ENCODE measurements around the gene MDM2. TPM values are rescaled to one million over a fixed set of nuclear protein-coding genes. Genes with fewer than 3 reads are reported as not detected.

The MDM2 gene
- total RNA-seq, 1 experiment from 2014 or later: 207 TPM

DNA sequence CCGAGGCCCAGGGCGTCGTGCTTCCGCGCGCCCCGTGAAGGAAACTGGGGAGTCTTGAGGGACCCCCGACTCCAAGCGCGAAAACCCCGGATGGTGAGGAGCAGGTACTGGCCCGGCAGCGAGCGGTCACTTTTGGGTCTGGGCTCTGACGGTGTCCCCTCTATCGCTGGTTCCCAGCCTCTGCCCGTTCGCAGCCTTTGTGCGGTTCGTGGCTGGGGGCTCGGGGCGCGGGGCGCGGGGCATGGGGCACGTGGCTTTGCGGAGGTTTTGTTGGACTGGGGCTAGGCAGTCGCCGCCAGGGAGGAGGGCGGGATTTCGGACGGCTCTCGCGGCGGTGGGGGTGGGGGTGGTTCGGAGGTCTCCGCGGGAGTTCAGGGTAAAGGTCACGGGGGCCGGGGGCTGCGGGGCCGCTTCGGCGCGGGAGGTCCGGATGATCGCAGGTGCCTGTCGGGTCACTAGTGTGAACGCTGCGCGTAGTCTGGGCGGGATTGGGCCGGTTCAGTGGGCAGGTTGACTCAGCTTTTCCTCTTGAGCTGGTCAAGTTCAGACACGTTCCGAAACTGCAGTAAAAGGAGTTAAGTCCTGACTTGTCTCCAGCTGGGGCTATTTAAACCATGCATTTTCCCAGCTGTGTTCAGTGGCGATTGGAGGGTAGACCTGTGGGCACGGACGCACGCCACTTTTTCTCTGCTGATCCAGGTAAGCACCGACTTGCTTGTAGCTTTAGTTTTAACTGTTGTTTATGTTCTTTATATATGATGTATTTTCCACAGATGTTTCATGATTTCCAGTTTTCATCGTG, 612 bp downstream of the MDM2 start (continued):
- TF ChIP-seq, protein P1, sequence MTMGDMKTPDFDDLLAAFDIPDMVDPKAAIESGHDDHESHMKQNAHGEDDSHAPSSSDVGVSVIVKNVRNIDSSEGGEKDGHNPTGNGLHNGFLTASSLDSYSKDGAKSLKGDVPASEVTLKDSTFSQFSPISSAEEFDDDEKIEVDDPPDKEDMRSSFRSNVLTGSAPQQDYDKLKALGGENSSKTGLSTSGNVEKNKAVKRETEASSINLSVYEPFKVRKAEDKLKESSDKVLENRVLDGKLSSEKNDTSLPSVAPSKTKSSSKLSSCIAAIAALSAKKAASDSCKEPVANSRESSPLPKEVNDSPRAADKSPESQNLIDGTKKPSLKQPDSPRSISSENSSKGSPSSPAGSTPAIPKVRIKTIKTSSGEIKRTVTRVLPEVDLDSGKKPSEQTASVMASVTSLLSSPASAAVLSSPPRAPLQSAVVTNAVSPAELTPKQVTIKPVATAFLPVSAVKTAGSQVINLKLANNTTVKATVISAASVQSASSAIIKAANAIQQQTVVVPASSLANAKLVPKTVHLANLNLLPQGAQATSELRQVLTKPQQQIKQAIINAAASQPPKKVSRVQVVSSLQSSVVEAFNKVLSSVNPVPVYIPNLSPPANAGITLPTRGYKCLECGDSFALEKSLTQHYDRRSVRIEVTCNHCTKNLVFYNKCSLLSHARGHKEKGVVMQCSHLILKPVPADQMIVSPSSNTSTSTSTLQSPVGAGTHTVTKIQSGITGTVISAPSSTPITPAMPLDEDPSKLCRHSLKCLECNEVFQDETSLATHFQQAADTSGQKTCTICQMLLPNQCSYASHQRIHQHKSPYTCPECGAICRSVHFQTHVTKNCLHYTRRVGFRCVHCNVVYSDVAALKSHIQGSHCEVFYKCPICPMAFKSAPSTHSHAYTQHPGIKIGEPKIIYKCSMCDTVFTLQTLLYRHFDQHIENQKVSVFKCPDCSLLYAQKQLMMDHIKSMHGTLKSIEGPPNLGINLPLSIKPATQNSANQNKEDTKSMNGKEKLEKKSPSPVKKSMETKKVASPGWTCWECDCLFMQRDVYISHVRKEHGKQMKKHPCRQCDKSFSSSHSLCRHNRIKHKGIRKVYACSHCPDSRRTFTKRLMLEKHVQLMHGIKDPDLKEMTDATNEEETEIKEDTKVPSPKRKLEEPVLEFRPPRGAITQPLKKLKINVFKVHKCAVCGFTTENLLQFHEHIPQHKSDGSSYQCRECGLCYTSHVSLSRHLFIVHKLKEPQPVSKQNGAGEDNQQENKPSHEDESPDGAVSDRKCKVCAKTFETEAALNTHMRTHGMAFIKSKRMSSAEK (CRISPR knock-in tag; IDR thresholded peaks at IDR 0.05; ENCODE audit: borderline replicate concordance): no peak
- TF ChIP-seq ELF4 (CRISPR knock-in tag; IDR thresholded peaks at IDR 0.05; ENCODE audit: low read depth) (no peak), TEAD4 (CRISPR knock-in tag; IDR thresholded peaks at IDR 0.05) (no peak), TCF7 (CRISPR knock-in tag; IDR thresholded peaks at IDR 0.05; ENCODE audit: low read depth) (no peak), NR3C1 (CRISPR knock-in tag; conservative IDR thresholded peaks at IDR 0.05; ENCODE audit: low read depth) (no peak), MXD4 (CRISPR knock-in tag; IDR thresholded peaks at IDR 0.05; ENCODE audit: borderline replicate concordance) (no peak), FOXK1 (CRISPR knock-in tag; IDR thresholded peaks at IDR 0.05) (no peak), ZNF121 (CRISPR knock-in tag; IDR thresholded peaks at IDR 0.05) (no peak), HMGA2 (CRISPR knock-in tag; IDR thresholded peaks at IDR 0.05) (no peak), ZNF423 (CRISPR knock-in tag; IDR thresholded peaks at IDR 0.05) (peak; percentile 15; the same call in 1 of the 2 replicates), SP1 (CRISPR knock-in tag; conservative IDR thresholded peaks at IDR 0.05) (peak; percentile 50), CREM (CRISPR knock-in tag; IDR thresholded peaks at IDR 0.05) (no peak), RORB (CRISPR knock-in tag; IDR thresholded peaks at IDR 0.05) (no peak), KAT7 (CRISPR knock-in tag; IDR thresholded peaks at IDR 0.05; ENCODE audit: borderline replicate concordance) (no peak), NR2C2 (CRISPR knock-in tag; IDR thresholded peaks at IDR 0.05) (peak; percentile 80), NR1H2 (CRISPR knock-in tag; IDR thresholded peaks at IDR 0.05) (no peak), NFE2L1 (CRISPR knock-in tag; IDR thresholded peaks at IDR 0.05) (peak; percentile 34; the same call in 1 of the 2 replicates), EMX1 (CRISPR knock-in tag; IDR thresholded peaks at IDR 0.05) (0 out of 2 replicates have a peak, but pooled peaks have one; percentile 17)
- TF ChIP-seq, protein P2, sequence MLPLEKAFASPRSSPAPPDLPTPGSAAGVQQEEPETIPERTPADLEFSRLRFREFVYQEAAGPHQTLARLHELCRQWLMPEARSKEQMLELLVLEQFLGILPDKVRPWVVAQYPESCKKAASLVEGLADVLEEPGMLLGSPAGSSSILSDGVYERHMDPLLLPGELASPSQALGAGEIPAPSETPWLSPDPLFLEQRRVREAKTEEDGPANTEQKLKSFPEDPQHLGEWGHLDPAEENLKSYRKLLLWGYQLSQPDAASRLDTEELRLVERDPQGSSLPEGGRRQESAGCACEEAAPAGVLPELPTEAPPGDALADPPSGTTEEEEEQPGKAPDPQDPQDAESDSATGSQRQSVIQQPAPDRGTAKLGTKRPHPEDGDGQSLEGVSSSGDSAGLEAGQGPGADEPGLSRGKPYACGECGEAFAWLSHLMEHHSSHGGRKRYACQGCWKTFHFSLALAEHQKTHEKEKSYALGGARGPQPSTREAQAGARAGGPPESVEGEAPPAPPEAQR (CRISPR knock-in tag; IDR thresholded peaks at IDR 0.05): no peak
- TF ChIP-seq, protein P3, sequence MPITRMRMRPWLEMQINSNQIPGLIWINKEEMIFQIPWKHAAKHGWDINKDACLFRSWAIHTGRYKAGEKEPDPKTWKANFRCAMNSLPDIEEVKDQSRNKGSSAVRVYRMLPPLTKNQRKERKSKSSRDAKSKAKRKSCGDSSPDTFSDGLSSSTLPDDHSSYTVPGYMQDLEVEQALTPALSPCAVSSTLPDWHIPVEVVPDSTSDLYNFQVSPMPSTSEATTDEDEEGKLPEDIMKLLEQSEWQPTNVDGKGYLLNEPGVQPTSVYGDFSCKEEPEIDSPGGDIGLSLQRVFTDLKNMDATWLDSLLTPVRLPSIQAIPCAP (CRISPR knock-in tag; IDR thresholded peaks at IDR 0.05): no peak
- TF ChIP-seq, protein P4, sequence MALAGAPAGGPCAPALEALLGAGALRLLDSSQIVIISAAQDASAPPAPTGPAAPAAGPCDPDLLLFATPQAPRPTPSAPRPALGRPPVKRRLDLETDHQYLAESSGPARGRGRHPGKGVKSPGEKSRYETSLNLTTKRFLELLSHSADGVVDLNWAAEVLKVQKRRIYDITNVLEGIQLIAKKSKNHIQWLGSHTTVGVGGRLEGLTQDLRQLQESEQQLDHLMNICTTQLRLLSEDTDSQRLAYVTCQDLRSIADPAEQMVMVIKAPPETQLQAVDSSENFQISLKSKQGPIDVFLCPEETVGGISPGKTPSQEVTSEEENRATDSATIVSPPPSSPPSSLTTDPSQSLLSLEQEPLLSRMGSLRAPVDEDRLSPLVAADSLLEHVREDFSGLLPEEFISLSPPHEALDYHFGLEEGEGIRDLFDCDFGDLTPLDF (CRISPR knock-in tag; IDR thresholded peaks at IDR 0.05): no peak
- TF ChIP-seq, protein P5, sequence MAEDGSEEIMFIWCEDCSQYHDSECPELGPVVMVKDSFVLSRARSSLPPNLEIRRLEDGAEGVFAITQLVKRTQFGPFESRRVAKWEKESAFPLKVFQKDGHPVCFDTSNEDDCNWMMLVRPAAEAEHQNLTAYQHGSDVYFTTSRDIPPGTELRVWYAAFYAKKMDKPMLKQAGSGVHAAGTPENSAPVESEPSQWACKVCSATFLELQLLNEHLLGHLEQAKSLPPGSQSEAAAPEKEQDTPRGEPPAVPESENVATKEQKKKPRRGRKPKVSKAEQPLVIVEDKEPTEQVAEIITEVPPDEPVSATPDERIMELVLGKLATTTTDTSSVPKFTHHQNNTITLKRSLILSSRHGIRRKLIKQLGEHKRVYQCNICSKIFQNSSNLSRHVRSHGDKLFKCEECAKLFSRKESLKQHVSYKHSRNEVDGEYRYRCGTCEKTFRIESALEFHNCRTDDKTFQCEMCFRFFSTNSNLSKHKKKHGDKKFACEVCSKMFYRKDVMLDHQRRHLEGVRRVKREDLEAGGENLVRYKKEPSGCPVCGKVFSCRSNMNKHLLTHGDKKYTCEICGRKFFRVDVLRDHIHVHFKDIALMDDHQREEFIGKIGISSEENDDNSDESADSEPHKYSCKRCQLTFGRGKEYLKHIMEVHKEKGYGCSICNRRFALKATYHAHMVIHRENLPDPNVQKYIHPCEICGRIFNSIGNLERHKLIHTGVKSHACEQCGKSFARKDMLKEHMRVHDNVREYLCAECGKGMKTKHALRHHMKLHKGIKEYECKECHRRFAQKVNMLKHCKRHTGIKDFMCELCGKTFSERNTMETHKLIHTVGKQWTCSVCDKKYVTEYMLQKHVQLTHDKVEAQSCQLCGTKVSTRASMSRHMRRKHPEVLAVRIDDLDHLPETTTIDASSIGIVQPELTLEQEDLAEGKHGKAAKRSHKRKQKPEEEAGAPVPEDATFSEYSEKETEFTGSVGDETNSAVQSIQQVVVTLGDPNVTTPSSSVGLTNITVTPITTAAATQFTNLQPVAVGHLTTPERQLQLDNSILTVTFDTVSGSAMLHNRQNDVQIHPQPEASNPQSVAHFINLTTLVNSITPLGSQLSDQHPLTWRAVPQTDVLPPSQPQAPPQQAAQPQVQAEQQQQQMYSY (CRISPR knock-in tag; IDR thresholded peaks at IDR 0.05): no peak
- TF ChIP-seq, protein P6, sequence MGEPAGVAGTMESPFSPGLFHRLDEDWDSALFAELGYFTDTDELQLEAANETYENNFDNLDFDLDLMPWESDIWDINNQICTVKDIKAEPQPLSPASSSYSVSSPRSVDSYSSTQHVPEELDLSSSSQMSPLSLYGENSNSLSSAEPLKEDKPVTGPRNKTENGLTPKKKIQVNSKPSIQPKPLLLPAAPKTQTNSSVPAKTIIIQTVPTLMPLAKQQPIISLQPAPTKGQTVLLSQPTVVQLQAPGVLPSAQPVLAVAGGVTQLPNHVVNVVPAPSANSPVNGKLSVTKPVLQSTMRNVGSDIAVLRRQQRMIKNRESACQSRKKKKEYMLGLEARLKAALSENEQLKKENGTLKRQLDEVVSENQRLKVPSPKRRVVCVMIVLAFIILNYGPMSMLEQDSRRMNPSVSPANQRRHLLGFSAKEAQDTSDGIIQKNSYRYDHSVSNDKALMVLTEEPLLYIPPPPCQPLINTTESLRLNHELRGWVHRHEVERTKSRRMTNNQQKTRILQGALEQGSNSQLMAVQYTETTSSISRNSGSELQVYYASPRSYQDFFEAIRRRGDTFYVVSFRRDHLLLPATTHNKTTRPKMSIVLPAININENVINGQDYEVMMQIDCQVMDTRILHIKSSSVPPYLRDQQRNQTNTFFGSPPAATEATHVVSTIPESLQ (CRISPR knock-in tag; IDR thresholded peaks at IDR 0.05): no peak
- TF ChIP-seq, protein P7, sequence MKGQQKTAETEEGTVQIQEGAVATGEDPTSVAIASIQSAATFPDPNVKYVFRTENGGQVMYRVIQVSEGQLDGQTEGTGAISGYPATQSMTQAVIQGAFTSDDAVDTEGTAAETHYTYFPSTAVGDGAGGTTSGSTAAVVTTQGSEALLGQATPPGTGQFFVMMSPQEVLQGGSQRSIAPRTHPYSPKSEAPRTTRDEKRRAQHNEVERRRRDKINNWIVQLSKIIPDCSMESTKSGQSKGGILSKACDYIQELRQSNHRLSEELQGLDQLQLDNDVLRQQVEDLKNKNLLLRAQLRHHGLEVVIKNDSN (CRISPR knock-in tag; IDR thresholded peaks at IDR 0.05): peak; percentile 17; the same call in 1 of the 2 replicates
- TF ChIP-seq, protein P8, sequence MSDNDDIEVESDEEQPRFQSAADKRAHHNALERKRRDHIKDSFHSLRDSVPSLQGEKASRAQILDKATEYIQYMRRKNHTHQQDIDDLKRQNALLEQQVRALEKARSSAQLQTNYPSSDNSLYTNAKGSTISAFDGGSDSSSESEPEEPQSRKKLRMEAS (CRISPR knock-in tag; IDR thresholded peaks at IDR 0.05): peak; percentile 49; the same call in 1 of the 2 replicates
